Measurements from ENCODE around the gene MORF4L1. TPM values are rescaled to one million over a fixed set of nuclear protein-coding genes. Genes with fewer than 3 reads are reported as not detected.
"Not testable (repeated sequence)": the region's sequence is repeated elsewhere in the genome, so short reads cannot be mapped to it uniquely, and the experiment has no call there.

MORF4L1 gene
- total and polyA plus RNA-seq, 2 donors from 2014 or later: 319 to 325 TPM

- no peak for FAIRE-seq
These were observed 35.6 kb upstream of the MORF4L1 start for GRCh38 chr15:78837131-78837530.

GRCh38 chr15:78837543-78837942 is 35.1 kb upstream of the MORF4L1 start:
- TF ChIP-seq, protein P1, sequence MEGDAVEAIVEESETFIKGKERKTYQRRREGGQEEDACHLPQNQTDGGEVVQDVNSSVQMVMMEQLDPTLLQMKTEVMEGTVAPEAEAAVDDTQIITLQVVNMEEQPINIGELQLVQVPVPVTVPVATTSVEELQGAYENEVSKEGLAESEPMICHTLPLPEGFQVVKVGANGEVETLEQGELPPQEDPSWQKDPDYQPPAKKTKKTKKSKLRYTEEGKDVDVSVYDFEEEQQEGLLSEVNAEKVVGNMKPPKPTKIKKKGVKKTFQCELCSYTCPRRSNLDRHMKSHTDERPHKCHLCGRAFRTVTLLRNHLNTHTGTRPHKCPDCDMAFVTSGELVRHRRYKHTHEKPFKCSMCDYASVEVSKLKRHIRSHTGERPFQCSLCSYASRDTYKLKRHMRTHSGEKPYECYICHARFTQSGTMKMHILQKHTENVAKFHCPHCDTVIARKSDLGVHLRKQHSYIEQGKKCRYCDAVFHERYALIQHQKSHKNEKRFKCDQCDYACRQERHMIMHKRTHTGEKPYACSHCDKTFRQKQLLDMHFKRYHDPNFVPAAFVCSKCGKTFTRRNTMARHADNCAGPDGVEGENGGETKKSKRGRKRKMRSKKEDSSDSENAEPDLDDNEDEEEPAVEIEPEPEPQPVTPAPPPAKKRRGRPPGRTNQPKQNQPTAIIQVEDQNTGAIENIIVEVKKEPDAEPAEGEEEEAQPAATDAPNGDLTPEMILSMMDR (IDR thresholded peaks at IDR 0.05; ENCODE audit: borderline replicate concordance, extremely low read depth, insufficient read depth): no peak
- no peaks in the 10 kb centered on the region for H3K9me3 ChIP-seq (ENCODE audit: control insufficient read depth in 2 of 3, insufficient read depth in 1 of 3, low read length in 3 of 3)
- intact Hi-C loops (cut with DNase I): no loop called here
- FAIRE-seq: no peak
- no peaks in the 10 kb centered on the region for H3K36me3 ChIP-seq (ENCODE audit: control insufficient read depth in 2 of 3, insufficient read depth in 3 of 3, low read length in 3 of 3)
- no peaks in the 10 kb centered on the region for H3K27me3 ChIP-seq (ENCODE audit: control insufficient read depth, insufficient read depth, low read length)
- H3K4me1 ChIP-seq (ENCODE audit: control insufficient read depth in 2 of 3, insufficient read depth in 2 of 3, low read depth in 1 of 3, low read length in 3 of 3): peaks cover 0 to 3% (median 0%) of the 10 kb centered on the region in 3 donors
- H3K27ac ChIP-seq (ENCODE audit: low read depth in 2 of 2, low read length in 2 of 2): no peak overlapping the region
- no peak overlapping the region for H3K9ac ChIP-seq (ENCODE audit: low read length in 3 of 3)
- DNase-seq: peak in 1 of 5 donors; percentile 26
- H3K4me3 ChIP-seq (ENCODE audit: low read length in 3 of 3): no peak overlapping the region

More at GRCh38 chr15:78837131-78837530, 35.6 kb upstream of the MORF4L1 start:
- no peak overlapping the region for H3K27ac ChIP-seq (ENCODE audit: low read depth in 2 of 2, low read length in 2 of 2)
- no peak overlapping the region for H3K9ac ChIP-seq (ENCODE audit: low read length in 3 of 3)
- intact Hi-C loops (cut with DNase I): no loop called here
- DNase-seq: peak in 1 of 5 donors; percentile 0
- H3K36me3 ChIP-seq (ENCODE audit: control insufficient read depth in 2 of 3, insufficient read depth in 3 of 3, low read length in 3 of 3): no peaks in the 10 kb centered on the region
- H3K9me3 ChIP-seq (ENCODE audit: control insufficient read depth in 2 of 3, insufficient read depth in 1 of 3, low read length in 3 of 3): no peaks in the 10 kb centered on the region
- H3K4me3 ChIP-seq (ENCODE audit: low read length in 3 of 3): no peak overlapping the region
- peaks cover 0 to 3% (median 0%) of the 10 kb centered on the region in 3 donors for H3K4me1 ChIP-seq (ENCODE audit: control insufficient read depth in 2 of 3, insufficient read depth in 2 of 3, low read depth in 1 of 3, low read length in 3 of 3)
- H3K27me3 ChIP-seq (ENCODE audit: control insufficient read depth, insufficient read depth, low read length): no peaks in the 10 kb centered on the region
- TF ChIP-seq, protein P1 (IDR thresholded peaks at IDR 0.05; ENCODE audit: borderline replicate concordance, extremely low read depth, insufficient read depth): no peak

DNA sequence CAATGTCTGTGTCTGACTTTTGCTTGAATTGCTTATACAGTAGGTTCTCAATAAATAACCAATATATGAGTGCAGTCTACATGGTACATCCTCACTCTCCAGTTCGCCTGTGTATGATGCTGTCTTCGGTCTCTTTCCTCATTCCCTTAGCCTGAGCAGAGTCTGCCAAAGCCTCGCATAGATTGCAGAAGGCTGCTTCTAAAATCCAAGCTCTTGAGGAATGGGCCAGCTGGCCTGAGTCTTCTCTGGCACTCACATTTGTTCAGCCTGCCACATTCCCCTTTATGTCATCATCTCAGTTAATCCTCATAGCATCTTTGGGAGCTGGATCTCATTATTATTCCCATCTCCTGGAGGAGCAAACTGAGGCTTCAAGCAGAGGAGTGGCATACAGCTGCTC is 34.2 kb upstream of the MORF4L1 start:
- DNase-seq (peak in 1 of 5 donors; percentile 31), FAIRE-seq (no peak)
- no peak overlapping the region for H3K4me3 ChIP-seq (ENCODE audit: low read length in 3 of 3)
- H3K9ac ChIP-seq (ENCODE audit: low read length in 3 of 3): no peak overlapping the region
- TF ChIP-seq, protein P1 (IDR thresholded peaks at IDR 0.05; ENCODE audit: borderline replicate concordance, extremely low read depth, insufficient read depth): no peak
- H3K9me3 ChIP-seq (ENCODE audit: control insufficient read depth in 2 of 3, insufficient read depth in 1 of 3, low read length in 3 of 3): no peaks in the 10 kb centered on the region
- H3K27me3 ChIP-seq (ENCODE audit: control insufficient read depth, insufficient read depth, low read length): no peaks in the 10 kb centered on the region
- H3K36me3 ChIP-seq (ENCODE audit: control insufficient read depth in 2 of 3, insufficient read depth in 3 of 3, low read length in 3 of 3): no peaks in the 10 kb centered on the region
- peaks cover 0 to 3% (median 0%) of the 10 kb centered on the region in 3 donors for H3K4me1 ChIP-seq (ENCODE audit: control insufficient read depth in 2 of 3, insufficient read depth in 2 of 3, low read depth in 1 of 3, low read length in 3 of 3)
- intact Hi-C loops (cut with DNase I): no loop called here
- H3K27ac ChIP-seq (ENCODE audit: low read depth in 2 of 2, low read length in 2 of 2): no peak overlapping the region

DNA sequence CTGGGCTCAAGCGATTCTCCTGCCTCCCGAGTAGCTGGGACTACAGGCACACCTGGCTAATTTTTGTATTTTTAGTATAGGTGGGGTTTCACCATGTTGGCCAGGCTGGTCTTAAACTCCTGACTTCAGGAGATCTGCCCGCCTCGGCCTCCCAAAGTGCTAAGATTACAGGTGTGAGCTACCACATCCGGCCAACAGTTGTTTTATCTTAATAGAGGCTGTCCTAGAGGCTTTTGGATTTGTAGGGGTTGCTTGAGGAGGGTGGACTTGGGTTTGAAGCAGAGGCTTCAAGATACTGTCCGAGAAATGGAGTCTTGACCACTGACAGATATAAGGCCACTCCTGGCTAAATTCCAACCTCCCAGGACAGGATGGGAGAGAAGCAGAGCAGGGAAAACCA is 33.5 kb upstream of the MORF4L1 start:
- FAIRE-seq; H3K27me3 ChIP-seq (ENCODE audit: control insufficient read depth, insufficient read depth, low read length); H3K9me3 ChIP-seq (ENCODE audit: control insufficient read depth in 2 of 3, insufficient read depth in 1 of 3, low read length in 3 of 3); H3K4me1 ChIP-seq (ENCODE audit: control insufficient read depth in 2 of 3, insufficient read depth in 2 of 3, low read depth in 1 of 3, low read length in 3 of 3); H3K9ac ChIP-seq (ENCODE audit: low read length in 3 of 3); intact Hi-C loops (cut with DNase I); H3K4me3 ChIP-seq (ENCODE audit: low read length in 3 of 3); H3K27ac ChIP-seq (ENCODE audit: low read depth in 2 of 2, low read length in 2 of 2); H3K36me3 ChIP-seq (ENCODE audit: control insufficient read depth in 2 of 3, insufficient read depth in 3 of 3, low read length in 3 of 3): not testable (repeated sequence)
- DNase-seq: peak in 1 of 5 donors; percentile 34
